Stomach (tissue), 9 donors: ENCODE data around the gene TMEM135. TPM values are rescaled to one million over a fixed set of nuclear protein-coding genes. Genes with fewer than 3 reads are reported as not detected.
A peak's percentile ranks its signal among the peaks of the same experiment; 100 is the strongest.

Experiments used
- DNase-seq, 2 donors: peaks; one replicate each; pipeline versions ENCODE4 v3.0.0 to v3.0.0-alpha.2; 2013 to 2019
- H3K27ac ChIP-seq, 5 donors: fragments of 200-600 bp in 4 of 5; sonication (generic) in 4 of 5; one replicate each; pipeline ENCODE4 v1.5.1; 2013 to 2019; ENCODE audit warnings: mild to moderate bottlenecking in 1 of 5, moderate library complexity in 1 of 5
- H3K27me3 ChIP-seq, 3 donors: fragments of 200-600 bp; sonication (generic); one replicate each; pipeline ENCODE4 v1.5.1; 2017 to 2019; ENCODE audit warnings: mixed run types in 1 of 3
- H3K36me3 ChIP-seq, 4 donors: fragments of 200-600 bp; sonication (generic); 1 replicate in 3 of 4; 2 replicates in 1 of 4; pipeline ENCODE4 v1.5.1; 2016 to 2019
- H3K4me1 ChIP-seq, 4 donors: fragments of 200-600 bp; sonication (generic); one replicate each; pipeline ENCODE4 v1.5.1; 2016 to 2019
- H3K4me3 ChIP-seq, 4 donors: fragments of 200-600 bp; sonication (generic) in 3 of 4; one replicate each; pipeline ENCODE4 v1.5.1; 2016 to 2019; ENCODE audit warnings: mild to moderate bottlenecking in 1 of 4
- H3K9me3 ChIP-seq, 4 donors: fragments of 200-600 bp; sonication (generic); one replicate each; pipeline ENCODE4 v1.5.1; 2016 to 2019
- CTCF ChIP-seq, 7 experiments: fragments of 450-650 bp in 4 of 7; fragments of 200-600 bp in 3 of 7; sonication (generic) in 3 of 7; IDR thresholded peaks; one replicate each; pipeline ENCODE4 v1.5.1; 2016 to 2019; ENCODE audit warnings: antibody characterized with exemption in 7 of 7, control low read depth in 2 of 7, mild to moderate bottlenecking in 1 of 7
- EP300 ChIP-seq: sonication (generic); formaldehyde crosslinking; IDR thresholded peaks from one replicate; pipeline ENCODE4 v1.6.1; 2017; ENCODE audit warnings: antibody characterized with exemption
- POLR2A ChIP-seq, 4 donors: fragments of 450-650 bp; IDR thresholded peaks; one replicate each; pipeline ENCODE4 v1.6.1; 2016; ENCODE audit warnings: antibody characterized with exemption in 4 of 4, control low read depth in 2 of 4, mild to moderate bottlenecking in 1 of 4, moderate library complexity in 1 of 4
- POLR2AphosphoS5 ChIP-seq, 3 donors: sonication (generic); formaldehyde crosslinking; IDR thresholded peaks; one replicate each; pipeline ENCODE4 v1.6.1; 2016; ENCODE audit warnings: antibody characterized with exemption in 3 of 3
- WGBS, 5 donors: extraction: QIAGEN DNeasy Blood & Tissue Kit in 3 of 5; methylation state at CpG; one replicate each; pipeline versions ENCODE4 v1.1.5 to v1.1.7; 2013 to 2018; 5-methylcytosine and 5-hydroxymethylcytosine counted together
- intact Hi-C: fragments of 100-400 bp; cut with DNase I; formaldehyde crosslinking; loops from one replicate; pipeline ENCODE4 v1.15.1; 2023; ENCODE audit warnings: low total_unique reads
- polyA plus RNA-seq, 3 donors: library from polyadenylated mRNA; stranded (reverse); fragments of 200-250 nt; gene quantifications; one replicate each; pipeline ENCODE4 v1.2.3, GENCODE V29; 2013
- total RNA-seq, 5 donors: library from RNA; depleted of rRNA; stranded (reverse); fragments of >200 nt; gene quantifications; one replicate each; pipeline versions ENCODE4 v1.1.0 to v1.2.3, GENCODE V29; 2014 to 2016
- donor health status: healthy with polysubstance abuse.
- donor health status: Bipolar disorder and iron deficiency.
- donor health status: healthy.

The TMEM135 gene
- total and polyA plus RNA-seq, 8 donors, result 0.58 to 202 (median 3.9) TPM

DNA sequence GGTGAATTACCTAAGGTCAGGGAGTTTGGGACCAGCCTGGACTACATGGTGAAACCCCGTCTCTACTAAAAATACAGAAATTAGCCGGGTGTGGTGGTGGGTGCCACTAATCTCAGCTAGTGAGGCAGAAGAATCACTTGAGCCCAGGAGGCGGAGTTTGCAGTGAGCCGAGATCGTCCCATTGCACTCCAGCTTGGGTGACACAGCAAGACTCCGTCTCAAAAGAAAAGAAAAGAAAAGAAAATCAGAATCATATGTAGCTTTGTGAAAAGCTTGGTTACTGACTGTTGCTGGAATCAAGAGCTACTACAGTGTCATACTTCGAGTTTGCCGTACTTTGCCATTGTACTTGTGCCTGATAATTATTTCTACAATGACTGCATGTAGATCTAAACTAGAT, 4.2 kb upstream of the TMEM135 start:
- Histone ChIP-seq H3K27me3 (no peaks in the 10 kb centered on the region), H3K4me3 (no peak overlapping the region), H3K27ac (no peak overlapping the region), H3K9me3 (no peaks in the 10 kb centered on the region), H3K36me3 (no peaks in the 10 kb centered on the region), H3K4me1 (peaks cover 2 to 18% (median 12%) of the 10 kb centered on the region in 4 donors)
- no peak for DNase-seq
- TF ChIP-seq POLR2AphosphoS5 (IDR thresholded peaks at IDR 0.05), result no peak
- TF ChIP-seq POLR2A (IDR thresholded peaks at IDR 0.05), result no peak
- TF ChIP-seq EP300, result no peak
- no peak for TF ChIP-seq CTCF (IDR thresholded peaks at IDR 0.05)
- intact Hi-C loops, result loop anchor here (10.0 kb wide), 1 partner anchor 79 kb away; the partner anchor contains the start of gene FZD4
- WGBS, 5 donors, result 77 to 88% (median 86%) methylated on average over 8 of the region's 8 CpGs

DNA sequence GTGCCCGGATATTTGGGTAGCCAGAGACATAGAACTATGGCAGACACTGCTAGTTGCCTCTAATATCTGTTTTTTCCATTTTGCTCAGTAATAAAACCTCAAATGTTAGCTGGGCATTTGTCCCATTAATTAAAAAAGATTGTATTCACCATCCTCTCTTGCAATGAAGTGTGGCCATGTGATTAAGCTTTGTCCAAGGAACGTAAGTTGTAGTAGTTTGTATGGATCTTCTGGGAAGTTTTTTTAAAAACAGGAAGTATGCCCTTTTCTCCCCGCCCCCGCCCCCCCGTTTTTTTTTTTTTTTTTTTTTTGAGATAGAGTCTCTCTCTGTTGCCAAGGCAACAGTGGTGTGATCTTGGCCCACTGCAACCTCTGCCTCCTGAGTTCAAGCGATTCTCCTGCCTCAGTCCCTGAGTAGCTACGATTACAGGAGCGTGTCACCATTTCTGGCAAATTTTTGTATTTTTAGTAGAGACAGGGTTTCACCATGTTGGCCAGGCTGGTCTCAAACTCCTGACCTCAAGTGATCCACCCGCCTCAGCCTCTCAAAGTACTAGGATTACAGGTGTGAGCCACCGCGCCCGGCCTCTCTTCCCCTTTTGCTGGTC, 1.7 kb upstream of the TMEM135 start:
- DNase-seq, result no peak
- 68 to 79% (median 70%) methylated on average over 11 to 12 of the region's 12 CpGs for WGBS, 5 donors
- H3K27ac ChIP-seq, result peak overlapping the region in 2 of 5 donors; percentile 90 to 91
- intact Hi-C loops, result loop anchor here (10.0 kb wide), 1 partner anchor 81 kb away; the partner anchor contains the start of gene FZD4
- TF ChIP-seq EP300 (no peak), CTCF (IDR thresholded peaks at IDR 0.05) (no peak), POLR2AphosphoS5 (IDR thresholded peaks at IDR 0.05) (no peak)
- no peaks in the 10 kb centered on the region for H3K27me3 ChIP-seq
- H3K36me3 ChIP-seq, result no peaks in the 10 kb centered on the region
- H3K4me1 ChIP-seq, result peaks cover 11 to 40% (median 26%) of the 10 kb centered on the region in 4 donors
- H3K4me3 ChIP-seq, result no peak overlapping the region
- no peaks in the 10 kb centered on the region for H3K9me3 ChIP-seq

DNA sequence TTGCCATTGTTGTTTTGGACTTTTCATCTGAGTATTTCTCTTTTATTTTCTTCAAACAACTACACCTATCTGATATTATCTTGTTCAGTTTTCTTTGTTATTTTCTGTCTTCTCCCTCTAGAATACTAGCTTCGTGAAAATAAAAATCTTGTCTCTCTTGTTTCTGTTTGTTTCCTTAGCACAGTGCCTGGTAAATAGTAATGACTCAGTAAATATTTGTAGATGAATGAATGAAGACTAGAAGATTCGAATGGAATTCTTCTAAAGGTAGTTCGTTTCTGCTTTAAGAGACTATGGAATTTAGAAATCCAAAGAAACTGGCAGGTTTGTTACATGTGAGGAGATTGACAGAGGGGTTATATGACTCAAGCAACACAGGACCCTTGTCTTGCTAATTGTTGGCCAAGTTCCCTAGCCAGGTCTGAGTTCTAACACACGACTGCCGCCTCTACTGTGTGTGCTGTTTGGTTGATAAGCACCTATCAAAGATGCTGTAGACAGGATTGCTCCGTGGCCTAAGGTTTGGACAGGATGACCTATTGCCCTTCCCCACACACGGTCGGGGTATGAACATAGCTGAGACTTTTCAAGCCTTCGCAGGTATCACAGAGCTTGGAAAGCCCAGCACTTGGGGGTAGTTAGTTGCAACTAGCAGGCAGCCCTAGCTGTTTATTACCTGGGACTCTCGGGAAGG, 831 bp upstream of the TMEM135 start:
- Histone ChIP-seq H3K4me1 (peaks cover 11 to 47% (median 26%) of the 10 kb centered on the region in 4 donors), H3K4me3 (peak overlapping the region; percentile 68 to 91 (median 70)), H3K27me3 (no peaks in the 10 kb centered on the region), H3K27ac (peak overlapping the region; percentile 81 to 91 (median 89)), H3K36me3 (no peaks in the 10 kb centered on the region), H3K9me3 (no peaks in the 10 kb centered on the region)
- TF ChIP-seq CTCF (IDR thresholded peaks at IDR 0.05) (no peak), POLR2A (IDR thresholded peaks at IDR 0.05) (no peak), POLR2AphosphoS5 (IDR thresholded peaks at IDR 0.05) (no peak), EP300 (no peak)
- intact Hi-C loops, result loop anchor here (10.0 kb wide), 1 partner anchor 82 kb away; the partner anchor contains the start of gene FZD4
- DNase-seq, result no peak
- 13 to 24% (median 17%) methylated on average over 10 of the region's 10 CpGs for WGBS, 5 donors

GRCh38 chr11:87038235-87038977, 672 bp downstream of the TMEM135 start:
- Histone ChIP-seq H3K36me3 (peaks cover 0 to 7% (median 3%) of the 10 kb centered on the region in 4 donors), H3K4me1 (peaks cover 11 to 47% (median 26%) of the 10 kb centered on the region in 4 donors), H3K27me3 (no peaks in the 10 kb centered on the region), H3K4me3 (peak overlapping the region; percentile 68 to 91 (median 70)), H3K9me3 (no peaks in the 10 kb centered on the region), H3K27ac (peak overlapping the region; percentile 81 to 91 (median 89))
- DNase-seq, result no peak
- 12 to 14% (median 12%) methylated on average over 9 of the region's 9 CpGs for WGBS, 5 donors
- TF ChIP-seq POLR2A (IDR thresholded peaks at IDR 0.05) (no peak), EP300 (no peak), CTCF (IDR thresholded peaks at IDR 0.05) (no peak)
- intact Hi-C loops, result loop anchor here (10.0 kb wide), 1 partner anchor 84 kb away; the partner anchor contains the start of gene FZD4
